ENCODE results near the gene ITGA2. TPM values are rescaled to one million over a fixed set of nuclear protein-coding genes. Genes with fewer than 3 reads are reported as not detected.

ITGA2 gene
- total RNA-seq, 1 experiment from 2014 or later = 36.6 TPM

- POLR2A ChIA-PET = no interaction called here
- no peak overlapping the region for H3K4me2 ChIP-seq (ENCODE audit: low read length)
- RAD21 ChIA-PET (ENCODE audit: low non-redundant PET in 1 of 2, low total read pairs in 2 of 2, uncharacterized antibody in 2 of 2, unreplicated experiment in 2 of 2) = interaction anchor here in 1 of 2 experiments (1.0 kb wide), 1 partner anchor 147 kb away, joined by 4 read pairs; no protein-coding TSS in a partner anchor
- CTCF ChIA-PET = interaction anchor here (1.1 to 7.4 kb wide), 3 partner anchors 9 to 147 kb away, joined by 3 to 83 read pairs (median 6); no protein-coding TSS in a partner anchor
- DNase-seq (ENCODE audit: low read depth, low spot score) (peak; percentile 49), ATAC-seq (peak; percentile 75)
- no peak overlapping the region for H2AFZ ChIP-seq (ENCODE audit: low read depth, low read length, poor library complexity, severe bottlenecking)
- intact Hi-C loops (cut with micrococcal nuclease) = loop anchor here (1.0 kb wide), 1 partner anchor 148 kb away; no protein-coding TSS in a partner anchor
- TF ChIP-seq ZFX (IDR thresholded peaks at IDR 0.05) = no peak
- TF ChIP-seq ATF3 (IDR thresholded peaks at IDR 0.05) = no peak
- TF ChIP-seq CTCF (IDR thresholded peaks at IDR 0.05 in 2 of 3, conservative IDR thresholded peaks at IDR 0.05 in 1 of 3; ENCODE audit: borderline replicate concordance in 1 of 3, insufficient read depth in 1 of 3, low read depth in 2 of 3, low read length in 2 of 3) = peak; percentile 62 to 85 (median 78); a peak in 5 of 6 replicates
- TF ChIP-seq RAD21 (IDR thresholded peaks at IDR 0.05; ENCODE audit: low read depth) = peak; percentile 73
- H4K20me1 ChIP-seq (ENCODE audit: insufficient read depth) = no peaks in the 10 kb centered on the region
- H3K4me3 ChIP-seq (replicated peaks in 1 of 2; ENCODE audit: low read depth in 1 of 2, low read length in 2 of 2) = no peak overlapping the region
- BruUV-seq (replicated peaks) = no TSS peak
- H3K79me2 ChIP-seq (ENCODE audit: insufficient read depth, low read length) = no peaks in the 10 kb centered on the region
- no peaks in the 10 kb centered on the region for H3K9me3 ChIP-seq (ENCODE audit: control insufficient read depth in 1 of 2, insufficient read depth in 1 of 2, low read depth in 1 of 2, low read length in 2 of 2)
- no peak overlapping the region for H3K9ac ChIP-seq (ENCODE audit: low read length)
- H3K27me3 ChIP-seq (ENCODE audit: insufficient read depth, low read length) = no peaks in the 10 kb centered on the region
- H3K4me1 ChIP-seq (ENCODE audit: control insufficient read depth in 1 of 2, insufficient read depth in 2 of 2, low read length in 2 of 2) = peaks cover 2 to 6% of the 10 kb centered on the region in 2 experiments; a peak in 3 of 4 replicates
- H3K36me3 ChIP-seq (ENCODE audit: control insufficient read depth in 1 of 2, insufficient read depth in 2 of 2, low read length in 2 of 2) = peaks cover 19 to 29% of the 10 kb centered on the region in 2 experiments; a peak in 2 of 4 replicates
- H3K27ac ChIP-seq (ENCODE audit: low read depth, low read length) = no peak overlapping the region
- no peaks in the 10 kb centered on the region for H3K9me2 ChIP-seq (ENCODE audit: insufficient read depth)
Measured at GRCh38 chr5:53095931-53096525, 106.9 kb downstream of the ITGA2 start.

GRCh38 chr5:53099546-53099945 is 110.4 kb downstream of the ITGA2 start:
- BruUV-seq (replicated peaks) = no TSS peak
- TF ChIP-seq SP1 (IDR thresholded peaks at IDR 0.05; ENCODE audit: low read depth) (no peak), POLR2AphosphoS5 (IDR thresholded peaks at IDR 0.05; ENCODE audit: low read depth, low read length) (no peak), ATF3 (IDR thresholded peaks at IDR 0.05) (no peak), SIN3A (IDR thresholded peaks at IDR 0.05; ENCODE audit: low read depth) (no peak), TCF7L2 (IDR thresholded peaks at IDR 0.05; ENCODE audit: borderline replicate concordance, extremely low read depth, insufficient read depth, insufficient read length) (no peak), REST (IDR thresholded peaks at IDR 0.05; ENCODE audit: low read depth) (no peak), YY1 (IDR thresholded peaks at IDR 0.05; ENCODE audit: extremely low read depth, insufficient replicate concordance, low read depth, low read length) (no peak), SRF (IDR thresholded peaks at IDR 0.05; ENCODE audit: low read depth) (no peak), ZNF274 (IDR thresholded peaks at IDR 0.05; ENCODE audit: low read depth, low read length) (no peak)

More at GRCh38 chr5:53099546-53099945, 110.4 kb downstream of the ITGA2 start:
- no peaks in the 10 kb centered on the region for H3K9me2 ChIP-seq (ENCODE audit: insufficient read depth)
- intact Hi-C loops (cut with micrococcal nuclease) = no loop called here
- RAD21 ChIA-PET (ENCODE audit: low non-redundant PET in 1 of 2, low total read pairs in 2 of 2, uncharacterized antibody in 2 of 2, unreplicated experiment in 2 of 2) = no interaction called here
- ATAC-seq = no peak
- CTCF ChIA-PET = interaction anchor here (0.7 to 7.4 kb wide), 3 partner anchors 108 to 151 kb away, joined by 3 to 83 read pairs (median 3); no protein-coding TSS in a partner anchor
- H4K20me1 ChIP-seq (ENCODE audit: insufficient read depth) = no peaks in the 10 kb centered on the region
- no peak overlapping the region for H2AFZ ChIP-seq (ENCODE audit: low read depth, low read length, poor library complexity, severe bottlenecking)
- H3K9me3 ChIP-seq (ENCODE audit: control insufficient read depth in 1 of 2, insufficient read depth in 1 of 2, low read depth in 1 of 2, low read length in 2 of 2) = no peaks in the 10 kb centered on the region
- H3K4me3 ChIP-seq (replicated peaks in 1 of 2; ENCODE audit: low read depth in 1 of 2, low read length in 2 of 2) = no peak overlapping the region
- no peak overlapping the region for H3K27ac ChIP-seq (ENCODE audit: low read depth, low read length)
- peaks cover 22 to 34% of the 10 kb centered on the region in 2 experiments; a peak in 3 of 4 replicates for H3K36me3 ChIP-seq (ENCODE audit: control insufficient read depth in 1 of 2, insufficient read depth in 2 of 2, low read length in 2 of 2)
- H3K9ac ChIP-seq (ENCODE audit: low read length) = no peak overlapping the region
- H3K4me2 ChIP-seq (ENCODE audit: low read length) = no peak overlapping the region
- no peaks in the 10 kb centered on the region for H3K27me3 ChIP-seq (ENCODE audit: insufficient read depth, low read length)
- H3K79me2 ChIP-seq (ENCODE audit: insufficient read depth, low read length) = no peaks in the 10 kb centered on the region
- H3K4me1 ChIP-seq (ENCODE audit: control insufficient read depth in 1 of 2, insufficient read depth in 2 of 2, low read length in 2 of 2) = no peaks in the 10 kb centered on the region
- POLR2A ChIA-PET = no interaction called here
- DNase-seq (ENCODE audit: low read depth, low spot score) = no peak
